OCI-LY7 (cell line): ENCODE data around the gene PANK4. TPM values are rescaled to one million over a fixed set of nuclear protein-coding genes. Genes with fewer than 3 reads are reported as not detected.
A peak's percentile ranks its signal among the peaks of the same experiment; 100 is the strongest.

ENCODE experiments used
- BruUV-seq: library from RNA; stranded (reverse); fragments of 400-500 nt; replicated peaks from 2 replicates; lab custom pipeline; 2021; lab: Mats Ljungman, UMichigan
- CTCF ChIA-PET: fragments of 300-600 bp; sonication (Branson Sonifier 250); formaldehyde crosslinking; loops from one replicate; lab custom pipeline; 2022; ENCODE audit warnings: antibody characterized with exemption; ENCODE audit not compliant: unreplicated experiment; lab: Charles Lee
- POLR2A ChIA-PET: fragments of 300-600 bp; sonication (Branson Sonifier 250); formaldehyde crosslinking; loops from one replicate; lab custom pipeline; 2022; ENCODE audit warnings: antibody characterized with exemption; lab: Charles Lee
- DNase-seq: peaks from one replicate; pipeline ENCODE4 v3.0.0-alpha.2; 2015; ENCODE audit warnings: low spot score
- H2AFZ ChIP-seq: fragments of 200-600 bp; sonication (generic), shearing (Covaris generic); 2 replicates; pipeline ENCODE4 v1.6.1; 2014; ENCODE audit warnings: mild to moderate bottlenecking, antibody characterized with exemption, low read length, moderate library complexity
- H3K27ac ChIP-seq: fragments of 200-600 bp; sonication (generic); 2 replicates; pipeline ENCODE4 v1.5.1; 2014; ENCODE audit warnings: mixed run types, low read depth, mild to moderate bottlenecking, moderate library complexity, low read length, inconsistent platforms; ENCODE audit not compliant: poor library complexity, severe bottlenecking
- H3K36me3 ChIP-seq: fragments of 200-600 bp; sonication (generic); 2 replicates; pipeline ENCODE4 v1.6.1; 2014; ENCODE audit warnings: mild to moderate bottlenecking, antibody characterized with exemption, low read length, moderate library complexity, mixed read lengths; ENCODE audit not compliant: insufficient read depth
- H3K4me1 ChIP-seq: fragments of 200-600 bp; sonication (generic); 2 replicates; pipeline ENCODE4 v1.5.1; 2014; ENCODE audit warnings: mild to moderate bottlenecking, low read length; ENCODE audit not compliant: insufficient read depth, poor library complexity, severe bottlenecking
- H3K4me2 ChIP-seq: fragments of 200-600 bp; sonication (generic); 2 replicates; pipeline ENCODE4 v1.6.1; 2014; ENCODE audit warnings: mild to moderate bottlenecking, low read length
- H3K4me3 ChIP-seq: fragments of 200-600 bp; sonication (generic); 2 replicates; pipeline ENCODE4 v1.5.1; 2014; ENCODE audit warnings: mild to moderate bottlenecking, low read depth, low read length; ENCODE audit not compliant: poor library complexity, severe bottlenecking
- H3K79me2 ChIP-seq: fragments of 200-600 bp; sonication (generic); 2 replicates; pipeline ENCODE4 v1.6.1; 2016; ENCODE audit warnings: low read depth, mild to moderate bottlenecking, low read length, moderate library complexity, mixed read lengths; ENCODE audit not compliant: insufficient read depth
- H3K9me2 ChIP-seq: fragments of 200-600 bp; sonication (generic); 2 replicates; pipeline ENCODE4 v1.6.1; 2016; ENCODE audit warnings: mild to moderate bottlenecking, low read length, mixed read lengths; ENCODE audit not compliant: insufficient read depth
- H3K9me3 ChIP-seq: fragments of 200-600 bp; sonication (generic); 2 replicates; pipeline ENCODE4 v1.6.1; 2014; ENCODE audit warnings: mild to moderate bottlenecking, mixed run types, low read length, mixed read lengths
- H4K20me1 ChIP-seq: fragments of 200-600 bp; sonication (generic); 2 replicates; pipeline ENCODE4 v1.6.1; 2014; ENCODE audit warnings: mild to moderate bottlenecking, antibody characterized with exemption, low read length, moderate library complexity, mixed read lengths; ENCODE audit not compliant: insufficient read depth
- EZH2phosphoT487 ChIP-seq: fragments of 200-600 bp; sonication (generic); IDR thresholded peaks from 2 replicates; pipeline ENCODE4 v1.6.1; 2018; ENCODE audit warnings: low read depth, borderline replicate concordance, mild to moderate bottlenecking, mixed run types, antibody characterized with exemption, low read length, moderate library complexity, mixed read lengths
- intact Hi-C: fragments of 100-400 bp; cut with micrococcal nuclease; formaldehyde crosslinking; loops from one replicate; pipeline ENCODE4 v1.10.0; 2022; ENCODE audit not compliant: unreplicated experiment
- total RNA-seq, 2 experiments: library from RNA; depleted of rRNA in 1 of 2; stranded (reverse); fragments of >200 nt in 1 of 2; shearing (Covaris generic) in 1 of 2; gene quantifications; 2 replicates each; pipeline ENCODE4 v1.2.3, GENCODE V29; 2014 to 2022
- TF ChIP-seq, protein P1 (sequence below): fragments of 200-600 bp; sonication (generic); conservative IDR thresholded peaks from 2 replicates; pipeline ENCODE4 v1.5.1; 2014; ENCODE audit warnings: mild to moderate bottlenecking, antibody characterized with exemption, low read length, moderate library complexity, mixed read lengths

Gene PANK4
- total RNA-seq, 2 experiments from 2014 or later = 49.1 to 55.9 TPM

GRCh38 chr1:2555634-2556276 lies 29.4 kb upstream of the PANK4 start:
- H2AFZ ChIP-seq = peak overlapping the region; percentile 77; the same call in 1 of the 2 replicates
- no peaks in the 10 kb centered on the region for H3K36me3 ChIP-seq
- TF ChIP-seq, protein P1, sequence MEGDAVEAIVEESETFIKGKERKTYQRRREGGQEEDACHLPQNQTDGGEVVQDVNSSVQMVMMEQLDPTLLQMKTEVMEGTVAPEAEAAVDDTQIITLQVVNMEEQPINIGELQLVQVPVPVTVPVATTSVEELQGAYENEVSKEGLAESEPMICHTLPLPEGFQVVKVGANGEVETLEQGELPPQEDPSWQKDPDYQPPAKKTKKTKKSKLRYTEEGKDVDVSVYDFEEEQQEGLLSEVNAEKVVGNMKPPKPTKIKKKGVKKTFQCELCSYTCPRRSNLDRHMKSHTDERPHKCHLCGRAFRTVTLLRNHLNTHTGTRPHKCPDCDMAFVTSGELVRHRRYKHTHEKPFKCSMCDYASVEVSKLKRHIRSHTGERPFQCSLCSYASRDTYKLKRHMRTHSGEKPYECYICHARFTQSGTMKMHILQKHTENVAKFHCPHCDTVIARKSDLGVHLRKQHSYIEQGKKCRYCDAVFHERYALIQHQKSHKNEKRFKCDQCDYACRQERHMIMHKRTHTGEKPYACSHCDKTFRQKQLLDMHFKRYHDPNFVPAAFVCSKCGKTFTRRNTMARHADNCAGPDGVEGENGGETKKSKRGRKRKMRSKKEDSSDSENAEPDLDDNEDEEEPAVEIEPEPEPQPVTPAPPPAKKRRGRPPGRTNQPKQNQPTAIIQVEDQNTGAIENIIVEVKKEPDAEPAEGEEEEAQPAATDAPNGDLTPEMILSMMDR = no peak
- no peak for TF ChIP-seq EZH2phosphoT487
- peaks cover 20% of the 10 kb centered on the region for H3K4me1 ChIP-seq
- DNase-seq = peak; percentile 45
- CTCF ChIA-PET = no interaction called here
- intact Hi-C loops = loop anchor here (1.0 kb wide), 1 partner anchor 30 kb away; no protein-coding TSS in a partner anchor
- H3K27ac ChIP-seq = peak overlapping the region; percentile 41
- H3K79me2 ChIP-seq = no peaks in the 10 kb centered on the region
- peak overlapping the region; percentile 65 for H3K4me3 ChIP-seq
- no peaks in the 10 kb centered on the region for H4K20me1 ChIP-seq
- H3K9me3 ChIP-seq = no peaks in the 10 kb centered on the region
- H3K4me2 ChIP-seq = peak overlapping the region; percentile 73
- POLR2A ChIA-PET = interaction anchor here (1.3 to 1.6 kb wide), 2 partner anchors 28 to 29 kb away, joined by 4 read pairs; no protein-coding TSS in a partner anchor
- no TSS peak for BruUV-seq
- H3K9me2 ChIP-seq = no peaks in the 10 kb centered on the region

DNA sequence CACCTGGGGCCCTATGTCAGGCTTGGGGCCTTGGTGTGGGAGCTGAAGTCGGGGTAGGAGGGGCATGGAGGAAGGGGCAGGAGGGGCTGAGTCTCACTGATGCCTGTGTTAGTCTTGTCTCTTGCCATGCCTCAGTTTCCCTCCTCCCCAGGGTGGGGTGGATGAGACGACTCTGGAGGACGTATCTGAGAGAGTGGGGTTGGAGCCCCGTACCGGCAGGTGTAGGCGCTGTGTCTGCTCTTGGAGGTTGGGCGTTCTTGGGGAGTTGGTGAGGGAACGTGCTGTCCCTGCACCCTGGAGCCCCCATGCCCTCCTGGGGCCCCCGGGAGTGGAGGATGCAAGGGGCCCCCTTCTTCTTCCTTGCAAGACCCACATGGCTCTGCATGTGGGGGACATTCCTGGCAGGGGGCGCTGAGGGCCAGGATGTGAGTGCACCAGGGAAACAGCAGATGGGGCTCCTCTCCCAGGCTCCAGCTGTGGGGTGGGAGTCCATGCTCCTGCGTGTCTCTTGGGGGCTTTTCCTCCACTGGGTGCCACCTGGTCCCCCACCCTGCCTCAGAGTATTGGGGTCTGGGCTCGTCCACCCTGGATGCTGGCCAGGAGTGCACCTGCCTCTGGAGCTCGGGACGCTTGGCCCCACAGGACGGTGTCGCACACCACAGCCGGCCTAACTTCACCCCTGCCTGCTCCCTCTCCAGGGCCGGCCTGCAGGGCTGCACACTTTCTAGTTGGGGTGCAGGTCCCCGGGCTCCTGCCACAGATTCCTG lies 28.4 kb upstream of the PANK4 start:
- H3K4me3 ChIP-seq = no peak overlapping the region
- peaks cover 29% of the 10 kb centered on the region for H3K4me1 ChIP-seq
- no peaks in the 10 kb centered on the region for H4K20me1 ChIP-seq
- peak; percentile 70 for DNase-seq
- no peaks in the 10 kb centered on the region for H3K79me2 ChIP-seq
- ChIA-PET POLR2A (interaction anchor here (1.6 kb wide), 1 partner anchor 28 kb away, joined by 4 read pairs; no protein-coding TSS in a partner anchor), CTCF (no interaction called here)
- H3K9me2 ChIP-seq = no peaks in the 10 kb centered on the region
- TF ChIP-seq EZH2phosphoT487 = no peak
- TF ChIP-seq, protein P1 = peak; percentile 80
- intact Hi-C loops = no loop called here
- no TSS peak for BruUV-seq
- no peaks in the 10 kb centered on the region for H3K36me3 ChIP-seq
- H3K4me2 ChIP-seq = peak overlapping the region; percentile 73; the same call in 1 of the 2 replicates
- no peak overlapping the region for H2AFZ ChIP-seq
- no peaks in the 10 kb centered on the region for H3K9me3 ChIP-seq
- H3K27ac ChIP-seq = no peak overlapping the region
